EL (cell line): ENCODE measurements around the gene ANO8.

Experiments
- DNase-seq: peaks from one replicate; pipeline ENCODE4 v3.0.0-alpha.2; 2016

Gene ANO8

DNA sequence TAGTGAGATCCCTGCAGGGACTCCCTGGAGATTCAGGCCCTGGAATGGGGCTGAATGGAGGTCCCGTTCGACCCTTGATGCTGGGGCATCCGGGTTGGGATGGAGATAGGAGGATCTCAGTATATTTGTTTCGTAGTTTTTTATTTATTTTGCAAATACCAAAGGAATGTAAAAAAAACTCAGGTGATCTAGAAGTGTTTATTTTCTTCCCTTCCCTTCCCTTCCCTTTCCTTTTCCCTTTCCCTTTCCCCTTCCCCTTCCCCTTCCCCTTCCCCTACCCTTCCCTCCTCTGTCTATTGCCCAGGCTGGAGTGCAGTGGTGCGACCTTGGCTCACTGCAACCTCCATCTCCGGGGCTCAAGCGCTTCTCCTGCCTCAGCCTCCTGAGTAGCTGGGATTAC lies 7.2 kb upstream of the ANO8 start:
- DNase-seq = no peak

DNA sequence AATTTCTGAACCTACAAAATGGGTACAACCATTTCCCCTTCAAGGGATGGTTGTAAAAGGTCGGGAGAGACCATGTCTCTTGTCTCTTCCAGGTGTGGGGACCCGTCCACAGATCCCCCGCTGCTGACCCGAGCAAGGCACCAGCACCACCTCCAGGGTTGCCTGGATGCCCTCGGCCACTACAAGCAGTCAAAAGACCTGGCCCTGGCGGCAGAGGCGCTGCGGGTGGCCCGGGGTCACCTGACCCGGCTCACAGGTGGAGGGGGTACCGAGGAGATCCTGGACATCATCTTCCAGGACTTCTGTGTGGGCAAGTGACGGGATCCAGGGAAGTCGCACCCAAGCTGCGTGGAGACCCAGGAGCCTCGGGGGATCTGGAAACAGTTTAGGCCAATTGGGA lies 6.7 kb upstream of the ANO8 start:
- DNase-seq = no peak

DNA sequence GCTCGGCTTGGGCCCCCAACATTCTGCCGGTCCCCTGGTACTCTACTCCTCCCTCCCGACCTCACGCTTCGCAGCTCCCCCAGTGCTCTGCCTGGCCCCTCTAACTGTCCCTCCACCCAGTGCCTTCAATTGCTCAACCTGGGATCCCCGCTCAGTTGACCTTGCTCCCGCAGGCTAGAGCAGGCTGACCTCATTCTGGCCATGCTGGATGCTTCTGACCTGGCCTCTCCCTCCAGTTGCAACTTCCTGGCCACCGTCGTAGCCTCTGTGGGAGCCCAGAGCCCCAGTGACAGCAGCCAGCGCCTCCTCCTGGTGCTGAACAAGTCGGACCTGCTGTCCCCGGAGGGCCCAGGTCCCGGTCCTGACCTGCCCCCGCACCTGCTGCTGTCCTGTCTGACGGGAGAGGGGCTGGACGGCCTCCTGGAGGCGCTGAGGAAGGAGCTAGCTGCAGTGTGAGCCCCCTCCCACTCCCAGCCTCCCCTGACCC lies 6.3 kb upstream of the ANO8 start:
- DNase-seq = no peak

DNA sequence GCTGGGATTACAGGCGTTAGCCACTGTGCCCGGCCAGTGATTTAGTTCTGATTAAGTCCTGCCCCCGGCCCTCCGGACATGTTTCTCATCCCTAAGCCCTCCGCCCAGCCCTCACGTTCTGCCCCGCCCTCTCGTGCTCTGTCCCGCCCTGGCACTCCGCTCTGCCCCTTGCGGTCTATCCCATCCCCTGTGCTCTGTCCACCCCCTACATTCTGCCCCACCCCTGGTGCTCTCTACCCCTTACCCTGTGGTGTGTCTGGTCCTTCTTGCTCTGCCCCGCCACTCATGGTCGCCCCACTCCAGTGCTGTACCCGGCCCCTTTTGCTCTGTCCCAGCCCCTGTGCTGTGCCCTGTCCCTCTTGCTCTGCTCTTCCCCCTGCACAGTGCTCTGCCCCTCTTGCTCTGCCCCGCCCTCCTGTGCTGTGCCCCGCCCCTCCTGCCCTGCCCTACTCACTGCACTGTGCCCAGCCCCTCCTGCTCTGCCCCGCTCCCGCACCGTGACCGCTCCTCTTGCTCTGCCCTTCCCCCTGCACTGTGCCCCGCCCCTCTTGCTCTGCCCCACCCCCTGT lies 5.7 kb upstream of the ANO8 start:
- no peak for DNase-seq

DNA sequence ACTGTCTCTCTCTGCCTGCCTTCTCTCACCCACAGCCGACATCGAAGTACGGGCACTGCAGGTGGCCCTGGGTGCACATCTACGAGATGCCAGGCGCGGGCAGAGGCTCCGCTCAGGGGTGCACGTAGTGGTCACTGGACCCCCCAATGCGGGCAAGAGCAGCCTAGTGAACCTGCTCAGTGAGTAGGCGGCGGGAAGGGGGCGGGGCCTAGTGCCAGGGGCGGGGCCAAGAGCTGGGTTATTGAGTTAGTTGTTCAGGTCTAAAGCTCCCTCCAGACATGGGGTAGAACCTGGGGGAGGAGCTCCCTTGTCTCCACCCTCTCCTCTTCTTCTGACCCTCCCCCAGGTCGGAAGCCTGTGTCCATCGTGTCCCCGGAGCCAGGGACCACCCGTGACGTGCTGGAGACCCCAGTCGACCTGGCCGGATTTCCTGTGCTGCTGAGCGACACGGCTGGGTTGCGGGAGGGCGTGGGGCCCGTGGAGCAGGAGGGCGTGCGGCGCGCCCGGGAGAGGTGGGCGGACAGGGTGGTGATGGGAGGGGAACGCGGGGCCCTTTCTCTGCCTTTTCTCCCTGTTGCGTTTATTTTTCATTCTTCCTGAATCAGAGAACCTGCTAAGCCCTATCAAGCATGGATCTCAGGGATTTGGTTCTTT lies 4.6 kb upstream of the ANO8 start:
- no peak for DNase-seq

DNA sequence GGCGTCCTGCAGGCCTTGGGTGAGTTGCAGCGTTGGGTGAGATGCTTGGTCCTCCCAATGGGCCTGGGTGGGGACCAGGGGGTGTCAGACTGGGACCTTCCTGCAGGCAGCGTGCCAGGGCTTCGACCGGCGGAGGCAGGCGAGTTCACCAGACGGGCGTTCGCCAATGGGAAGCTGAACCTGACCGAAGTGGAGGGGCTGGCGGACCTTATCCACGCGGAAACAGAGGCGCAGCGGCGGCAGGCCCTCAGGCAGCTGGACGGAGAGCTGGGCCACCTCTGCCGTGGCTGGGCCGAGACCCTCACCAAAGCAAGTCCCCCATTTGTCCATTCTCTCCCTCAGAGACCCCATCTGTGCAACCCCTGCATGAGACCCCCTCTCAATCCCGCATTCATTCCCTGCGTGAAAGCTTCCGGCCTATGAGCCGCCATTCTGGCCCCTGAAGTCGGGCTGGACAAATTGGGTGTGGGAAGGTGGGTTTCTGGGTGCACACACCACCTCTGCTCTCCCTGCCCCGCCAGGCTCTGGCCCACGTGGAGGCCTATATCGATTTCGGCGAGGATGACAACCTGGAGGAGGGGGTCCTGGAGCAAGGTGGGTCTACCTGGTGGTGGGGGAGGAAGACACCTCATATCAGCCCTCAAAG lies 3.9 kb upstream of the ANO8 start:
- DNase-seq = no peak

DNA sequence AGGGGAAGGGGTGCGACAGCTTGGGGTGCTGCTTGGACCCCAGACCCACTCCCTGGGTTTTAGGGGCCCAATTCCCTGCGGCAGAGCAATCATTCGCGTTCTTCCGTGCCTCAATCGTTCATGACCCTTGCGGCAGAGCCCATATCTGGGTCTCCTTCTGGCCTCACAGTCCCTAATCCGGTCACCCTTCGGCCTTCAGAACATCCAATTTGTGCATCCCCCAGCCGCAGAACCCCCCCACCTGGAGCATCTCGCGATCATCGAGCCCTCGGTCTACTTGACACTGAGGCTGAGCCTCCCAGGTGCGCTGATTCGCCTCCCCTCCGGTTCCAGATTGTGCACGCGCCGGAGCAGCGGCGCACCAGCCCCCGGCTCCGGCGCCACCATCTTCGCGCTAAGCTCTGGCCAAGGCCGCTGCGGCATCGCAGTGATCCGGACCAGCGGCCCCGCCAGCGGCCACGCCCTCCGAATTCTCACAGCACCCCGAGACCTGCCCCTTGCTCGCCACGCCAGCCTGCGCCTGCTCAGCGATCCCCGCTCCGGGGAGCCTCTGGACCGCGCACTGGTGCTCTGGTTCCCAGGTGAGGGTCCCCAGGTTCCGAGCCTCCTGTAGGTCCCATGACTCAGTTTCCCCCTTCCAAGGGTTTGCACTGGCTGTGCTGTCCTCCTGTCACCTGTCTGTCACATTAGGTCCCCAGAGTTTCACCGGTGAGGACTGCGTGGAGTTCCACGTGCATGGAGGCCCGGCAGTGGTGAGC lies 3.2 kb upstream of the ANO8 start:
- peak; percentile 46 for DNase-seq

DNA sequence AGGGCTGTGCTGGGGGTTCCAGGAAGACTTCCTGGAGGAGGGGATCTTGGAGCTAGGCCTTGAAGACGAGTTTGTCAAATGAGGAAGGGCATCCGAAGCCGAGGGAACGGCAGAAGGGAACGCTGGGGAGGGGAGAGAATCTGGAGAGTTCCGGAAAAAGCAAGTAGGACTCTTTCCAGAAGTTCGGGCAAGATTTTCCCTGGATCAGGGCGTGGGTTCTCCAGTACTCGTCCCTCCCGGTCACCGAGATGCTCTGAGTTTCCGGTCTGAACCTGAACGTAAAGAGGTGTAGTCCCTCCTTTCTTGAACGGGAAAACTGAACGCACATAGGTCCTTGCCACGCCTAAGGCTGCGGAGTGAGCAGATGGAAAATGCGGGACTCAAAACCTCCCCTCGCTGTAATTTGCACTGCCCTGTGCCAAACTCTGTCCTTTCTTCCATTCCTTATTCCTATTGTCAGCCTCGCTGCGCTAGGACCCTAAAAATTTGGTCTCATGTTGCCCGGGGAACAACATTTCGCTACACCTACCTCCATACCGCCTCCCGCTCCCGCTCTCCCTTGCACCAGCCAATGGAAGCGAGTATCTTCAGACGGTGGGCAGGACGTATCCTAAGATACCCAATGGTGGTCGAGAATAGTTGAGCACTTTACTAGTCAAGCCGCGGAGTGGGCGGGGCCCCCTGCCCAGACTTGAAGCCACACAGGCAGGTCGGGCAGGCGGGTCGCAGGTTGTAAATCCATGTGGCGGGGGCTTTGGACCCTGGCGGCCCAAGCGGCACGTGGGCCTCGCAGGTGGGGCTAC lies 2.4 kb upstream of the ANO8 start, which contains the start of gene GTPBP3:
Gene GTPBP3 (plus strand): TSS at position 682 of the 803 bp plus-strand sequence. CDS start 59 bp downstream, at position 741.
- DNase-seq = peak; percentile 99

DNA sequence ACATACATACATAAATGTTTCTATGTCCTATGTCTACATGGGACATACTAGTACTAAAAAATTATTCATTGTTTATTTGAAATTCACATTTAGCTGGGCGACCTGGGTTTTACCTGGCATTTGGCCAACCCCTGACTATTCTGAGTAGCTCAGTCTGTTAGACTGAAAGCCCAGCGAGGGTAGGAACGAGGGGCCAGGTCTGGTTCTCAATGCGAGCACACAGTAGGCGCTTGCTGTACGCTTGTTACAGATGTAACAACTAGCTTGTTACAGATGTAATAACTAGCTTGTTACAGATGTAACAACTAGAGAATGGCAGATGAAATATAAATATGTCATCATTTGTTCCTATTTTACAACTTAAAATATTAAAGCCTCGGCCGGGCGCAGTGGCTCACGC lies 920 bp upstream of the ANO8 start:
- no peak for DNase-seq

DNA sequence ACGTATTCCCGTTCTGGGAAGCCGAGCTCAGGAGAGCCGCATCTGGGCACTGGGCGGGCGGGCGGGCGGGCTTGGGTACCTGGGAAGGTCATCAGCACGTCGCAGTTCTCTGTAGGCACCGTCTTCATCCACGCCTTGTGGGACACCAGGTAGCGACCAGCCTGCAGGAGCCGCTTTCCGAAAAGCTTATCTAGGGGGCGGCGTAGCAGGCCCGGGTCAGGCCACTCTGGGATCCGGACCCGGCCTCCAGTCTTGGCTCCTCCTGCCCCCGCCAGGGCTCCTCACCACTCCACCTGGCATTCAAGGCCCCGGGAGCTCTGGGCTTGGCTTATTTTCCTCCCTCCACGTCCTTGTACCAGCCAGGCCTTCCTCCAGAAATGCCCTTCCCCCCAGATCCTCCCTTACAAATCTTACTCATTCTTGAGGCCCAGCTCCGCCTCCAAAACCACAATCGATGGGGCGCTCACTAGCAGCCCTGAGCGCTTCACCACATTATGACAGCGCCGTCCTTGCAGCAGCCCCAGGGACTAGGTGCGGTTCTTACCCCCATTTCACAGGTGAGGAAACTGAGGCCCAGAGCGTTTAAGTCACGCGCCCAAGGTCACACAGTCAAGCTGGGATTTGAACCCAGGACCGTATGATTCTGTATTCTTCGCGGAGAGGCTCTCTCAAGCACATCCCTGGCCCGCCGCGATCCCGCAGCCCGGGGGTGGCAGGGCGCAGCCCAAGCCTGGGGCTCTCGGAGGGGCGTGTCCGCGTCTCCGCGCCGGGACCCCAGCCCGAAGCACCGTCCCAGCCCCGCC lies 843 bp downstream of the ANO8 start:
- DNase-seq = peak; percentile 87

DNA sequence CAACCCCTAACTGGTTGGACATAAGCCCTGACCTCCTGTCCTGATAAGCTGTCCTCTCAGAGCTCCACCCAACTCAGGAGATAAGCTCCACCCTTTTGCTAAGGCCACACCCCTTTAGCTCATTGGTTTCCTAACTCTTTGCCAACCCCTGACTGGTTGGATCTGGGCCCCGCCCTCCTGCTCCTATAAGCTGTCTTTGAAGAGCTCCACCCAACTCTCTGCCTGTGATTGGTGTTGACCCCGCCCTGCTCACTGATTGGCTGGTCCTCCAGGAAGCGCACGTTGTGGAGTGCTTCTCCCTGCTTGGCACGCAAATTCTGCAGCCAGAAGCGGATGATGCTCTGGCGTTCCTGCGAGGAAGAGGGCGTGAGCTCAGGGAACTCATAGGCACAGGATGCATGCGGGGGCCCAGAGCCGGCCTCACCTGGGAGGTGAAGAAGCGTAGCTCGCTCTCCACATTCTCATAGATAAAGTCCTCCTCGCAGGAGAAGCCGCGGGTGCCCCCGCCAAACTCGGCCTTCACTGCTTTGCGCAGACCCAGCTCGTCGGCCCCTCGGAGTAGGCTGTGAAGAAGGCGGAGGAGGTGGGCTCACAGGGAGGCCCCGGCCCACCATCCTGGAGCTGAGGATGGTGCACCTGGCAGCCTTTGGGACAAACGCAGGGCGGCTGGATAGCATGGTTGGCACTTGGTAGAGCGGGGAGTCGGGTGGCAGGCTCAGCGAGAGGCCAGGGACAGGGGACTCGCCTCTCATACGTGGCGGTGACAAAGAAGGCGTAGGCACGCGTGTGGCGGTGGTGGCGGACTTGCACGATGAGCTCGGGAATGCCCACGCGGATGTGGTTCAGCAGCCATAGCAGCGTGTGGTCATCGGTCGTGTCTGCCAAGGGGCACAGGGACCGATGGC lies 1.7 kb downstream of the ANO8 start:
- peak; percentile 58 for DNase-seq

DNA sequence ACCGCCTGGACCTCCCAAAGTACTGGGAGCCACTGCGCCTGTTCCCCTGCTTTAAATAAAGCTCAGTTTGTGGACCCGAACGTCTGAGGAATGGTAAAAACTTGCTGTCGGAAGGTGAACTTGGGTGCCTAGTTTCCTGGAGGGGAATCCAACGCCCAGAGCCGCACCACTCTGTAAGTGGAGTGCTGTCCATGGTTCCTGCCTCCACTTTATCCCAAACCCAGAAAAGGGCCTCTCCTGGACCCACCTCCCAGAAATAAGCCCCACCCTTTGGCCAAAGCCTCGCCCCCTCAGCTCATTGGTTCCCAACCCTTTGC lies 2.3 kb downstream of the ANO8 start:
- no peak for DNase-seq

DNA sequence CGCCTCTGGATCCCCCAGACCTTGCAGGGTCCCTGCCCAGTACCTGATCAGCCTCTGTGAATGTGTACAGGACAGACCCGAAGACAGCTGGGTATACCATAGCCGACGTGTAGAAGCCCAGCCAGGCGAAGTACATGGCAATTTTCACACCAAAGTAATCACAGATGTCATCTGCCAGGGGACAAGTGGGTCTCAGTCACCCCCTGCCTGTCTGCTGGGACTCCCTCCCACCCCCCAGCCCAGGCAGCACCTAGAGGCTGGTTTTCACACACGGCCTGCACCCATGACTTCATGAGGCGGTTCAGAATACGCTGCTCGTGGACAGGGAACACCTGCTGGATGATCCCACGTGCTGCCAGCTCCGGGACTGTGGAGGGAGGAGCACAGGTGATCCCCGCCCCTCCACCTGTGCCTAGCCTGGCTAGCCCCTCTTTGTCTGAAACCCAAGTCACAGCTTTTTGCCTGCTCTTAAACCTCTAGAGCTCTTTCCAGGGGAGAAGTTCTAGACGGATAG lies 3.6 kb downstream of the ANO8 start:
- no peak for DNase-seq

DNA sequence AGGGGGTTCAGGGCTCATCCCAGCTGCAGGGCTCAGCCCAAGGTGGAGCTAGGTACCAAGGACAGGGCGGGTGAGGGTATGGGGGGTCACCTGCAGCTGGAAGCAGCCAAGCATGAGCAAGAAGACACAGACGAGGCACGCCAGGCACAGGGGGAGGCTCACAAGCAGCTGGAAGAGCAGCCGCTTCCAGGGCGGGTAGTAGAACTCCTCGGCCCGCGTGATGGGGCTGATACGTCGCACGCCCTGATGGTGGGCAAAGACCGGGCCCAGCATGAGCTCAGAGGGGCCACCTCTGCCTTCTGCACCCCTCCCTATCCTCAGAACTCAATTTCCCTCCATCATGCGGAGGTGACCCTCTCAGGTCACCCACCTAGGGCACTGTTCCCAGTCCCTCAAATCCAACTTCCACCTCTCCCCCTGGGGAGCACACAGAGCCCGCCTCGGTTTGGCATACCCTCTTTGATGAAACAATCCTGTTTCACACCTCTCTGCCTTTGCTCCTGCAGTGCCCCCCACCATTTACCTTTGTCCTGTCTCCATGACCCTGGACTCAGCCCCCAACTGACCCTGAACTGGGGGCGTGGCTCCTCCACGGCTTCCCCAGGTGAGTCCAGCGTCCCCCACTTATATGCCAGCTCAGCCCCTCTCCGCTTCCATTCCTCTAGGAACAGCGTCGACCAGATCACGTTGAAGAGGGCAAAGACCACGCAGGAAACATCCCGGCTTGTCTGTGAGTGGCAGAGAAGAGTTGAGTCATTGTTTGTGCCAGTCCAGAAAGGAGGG lies 4.2 kb downstream of the ANO8 start:
- no peak for DNase-seq

DNA sequence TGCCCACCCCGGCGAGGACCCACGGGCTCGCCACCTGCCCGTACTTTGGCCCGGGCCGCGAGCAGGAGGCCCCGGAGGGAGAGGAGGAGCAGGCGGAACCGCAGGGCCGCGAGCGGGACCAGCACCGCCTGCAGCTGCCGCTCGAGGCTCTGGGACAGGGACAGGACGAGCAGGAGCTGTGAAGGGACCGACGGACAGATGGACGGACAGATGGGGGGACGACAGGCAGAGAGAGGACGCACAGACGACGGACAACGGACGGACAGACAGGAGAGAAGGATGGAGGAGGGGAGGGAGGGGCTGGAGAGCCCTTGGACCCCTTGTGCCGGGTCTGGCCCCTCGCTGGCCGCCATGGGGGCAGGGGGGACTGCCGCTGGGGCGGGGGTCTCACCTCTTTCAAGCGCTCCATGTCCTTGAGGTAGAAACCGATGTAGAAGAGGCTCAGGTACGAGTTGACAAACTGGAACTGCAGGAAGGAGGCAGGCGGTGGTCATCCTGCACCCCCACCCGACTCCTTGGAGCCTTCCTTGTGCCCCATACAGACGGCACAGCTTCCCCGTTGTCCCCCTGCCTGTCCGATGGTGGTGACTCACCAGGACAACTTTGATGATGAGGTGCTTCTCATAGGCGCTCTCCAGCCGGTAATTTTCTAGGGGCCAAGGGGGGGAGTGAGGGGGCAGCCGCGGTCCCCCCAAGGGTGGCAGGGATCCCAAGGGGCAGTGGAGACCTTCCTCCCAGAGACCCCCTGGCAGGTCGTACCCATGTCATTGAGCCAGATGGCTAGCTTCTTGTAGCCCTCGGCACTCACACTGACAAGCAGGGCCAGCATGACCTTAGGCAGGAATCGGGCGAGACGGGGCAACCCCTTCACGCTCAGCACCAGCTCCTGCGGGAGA lies 5.0 kb downstream of the ANO8 start:
- no peak for DNase-seq

DNA sequence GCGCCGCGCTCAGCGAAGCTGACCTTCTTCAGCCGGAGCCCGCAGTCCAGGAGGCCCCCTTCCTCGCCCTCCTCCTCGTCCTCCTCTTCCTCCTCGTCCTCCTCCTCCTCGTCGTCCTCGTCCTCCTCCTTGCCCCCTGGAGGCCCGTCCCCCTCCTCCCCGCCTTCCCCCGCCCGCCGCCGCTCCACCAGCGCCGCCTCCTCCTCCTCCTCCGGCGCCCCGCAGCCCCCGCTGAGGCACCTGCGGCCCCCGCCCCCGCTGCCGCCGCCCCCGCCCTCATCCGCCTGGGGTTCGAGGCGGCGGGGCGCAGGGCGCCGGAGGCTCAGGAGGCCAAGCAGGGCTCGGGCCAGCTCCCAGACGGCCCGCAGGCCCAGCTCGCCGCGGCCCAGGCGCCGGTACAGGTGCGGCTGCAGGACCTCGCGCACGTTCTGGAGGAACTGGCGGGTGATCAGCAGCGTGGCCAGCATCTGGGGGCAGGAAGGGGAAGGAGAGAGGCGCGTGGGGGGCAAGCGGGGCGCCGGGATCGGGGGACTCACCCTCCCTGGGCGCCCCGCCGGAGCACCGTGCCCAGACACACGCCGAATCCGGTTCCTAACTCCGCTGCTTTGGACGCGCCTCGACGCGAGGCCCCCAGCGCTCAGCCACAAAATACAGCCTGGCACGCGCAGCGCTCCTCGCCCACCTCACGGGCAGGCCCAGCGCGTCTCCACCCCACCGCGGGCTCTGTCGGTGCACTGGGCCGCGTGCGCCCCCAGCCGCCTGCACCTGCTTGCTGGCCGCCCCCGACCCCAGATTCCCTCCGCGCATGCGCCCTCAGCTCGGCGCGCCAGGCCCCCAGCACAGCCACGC lies 5.9 kb downstream of the ANO8 start:
- DNase-seq = no peak

DNA sequence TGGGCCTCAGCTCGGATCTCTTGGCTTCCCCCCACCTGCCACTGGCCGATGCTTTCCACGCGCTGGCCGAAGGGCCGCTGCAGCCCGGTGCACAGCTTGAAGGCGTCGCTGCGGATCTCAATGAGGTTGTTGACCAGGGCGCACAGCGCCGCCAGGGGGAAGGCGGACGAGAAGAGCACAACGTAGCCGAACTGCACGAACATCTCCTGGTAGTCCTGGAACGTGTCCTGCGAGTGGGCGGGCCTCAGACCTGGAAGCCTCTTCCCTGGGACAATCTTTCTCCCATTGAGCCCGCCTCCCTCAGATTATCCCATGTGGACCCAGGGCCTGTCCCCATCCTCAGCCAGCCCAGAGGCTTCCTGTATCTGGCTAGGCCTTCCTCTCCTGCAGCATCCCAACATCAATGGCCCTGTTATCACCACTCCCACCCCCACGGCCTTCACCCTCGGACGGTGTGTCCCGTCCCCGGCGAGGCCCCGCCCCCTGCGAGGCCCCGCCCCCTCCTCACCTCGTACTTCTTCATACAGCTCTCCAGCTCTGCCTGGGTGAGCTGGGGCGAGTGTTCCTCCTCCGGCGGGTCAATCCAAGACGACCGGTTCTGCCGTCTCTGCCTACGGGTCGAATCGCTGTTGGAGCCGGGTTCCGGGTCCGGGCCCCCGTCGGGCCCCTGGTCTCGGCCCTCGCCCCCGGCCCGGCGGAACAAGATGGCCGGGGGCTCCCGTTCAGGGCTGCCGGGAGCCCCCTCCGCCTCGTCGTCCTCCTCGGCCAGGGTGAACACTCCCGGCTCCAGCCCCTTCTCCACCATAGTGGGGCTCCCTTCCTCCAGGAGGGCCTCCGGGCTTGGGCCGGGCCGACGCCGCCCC lies 6.8 kb downstream of the ANO8 start:
- DNase-seq = no peak
